AG09309 (cell line): Measurements from ENCODE around the gene EPHB2.

ENCODE experiments used
- DNase-seq: peaks from one replicate; pipeline ENCODE4 v3.0.0-alpha.2; 2010; ENCODE audit warnings: low read depth
- H3K4me3 ChIP-seq: 2 replicates; pipeline ENCODE4 v1.5.1; 2011; ENCODE audit warnings: mild to moderate bottlenecking, low read depth, low read length, moderate library complexity; ENCODE audit not compliant: control insufficient read depth
- TF ChIP-seq, protein P1 (sequence below): IDR thresholded peaks from 2 replicates; pipeline ENCODE4 v1.5.1; 2011; ENCODE audit warnings: mild to moderate bottlenecking, low read depth, low read length, inconsistent platforms; ENCODE audit not compliant: insufficient read depth, control insufficient read depth; ENCODE audit errors: missing control alignments

The EPHB2 gene

DNA sequence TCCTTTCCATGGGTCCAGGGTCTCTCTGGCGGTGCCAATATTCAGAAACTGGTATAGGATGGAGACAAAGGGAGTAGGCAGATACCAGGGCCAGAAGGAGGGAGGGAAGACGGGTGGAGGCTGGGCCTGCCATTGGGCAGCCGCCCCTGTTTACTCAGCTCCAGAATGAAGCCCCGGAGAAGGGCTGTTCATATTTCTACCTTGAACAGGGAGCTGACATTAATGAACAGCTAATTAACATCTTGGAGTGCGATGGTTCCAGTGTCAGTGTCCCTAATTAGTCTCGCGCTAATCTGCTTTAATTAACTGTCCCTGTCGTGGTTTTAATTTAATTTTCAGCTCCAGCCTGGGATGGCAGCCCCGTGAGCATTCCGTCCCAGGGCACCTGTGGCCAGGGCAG lies 113.8 kb downstream of the EPHB2 start:
- no peak overlapping the region for H3K4me3 ChIP-seq
- TF ChIP-seq, protein P1, sequence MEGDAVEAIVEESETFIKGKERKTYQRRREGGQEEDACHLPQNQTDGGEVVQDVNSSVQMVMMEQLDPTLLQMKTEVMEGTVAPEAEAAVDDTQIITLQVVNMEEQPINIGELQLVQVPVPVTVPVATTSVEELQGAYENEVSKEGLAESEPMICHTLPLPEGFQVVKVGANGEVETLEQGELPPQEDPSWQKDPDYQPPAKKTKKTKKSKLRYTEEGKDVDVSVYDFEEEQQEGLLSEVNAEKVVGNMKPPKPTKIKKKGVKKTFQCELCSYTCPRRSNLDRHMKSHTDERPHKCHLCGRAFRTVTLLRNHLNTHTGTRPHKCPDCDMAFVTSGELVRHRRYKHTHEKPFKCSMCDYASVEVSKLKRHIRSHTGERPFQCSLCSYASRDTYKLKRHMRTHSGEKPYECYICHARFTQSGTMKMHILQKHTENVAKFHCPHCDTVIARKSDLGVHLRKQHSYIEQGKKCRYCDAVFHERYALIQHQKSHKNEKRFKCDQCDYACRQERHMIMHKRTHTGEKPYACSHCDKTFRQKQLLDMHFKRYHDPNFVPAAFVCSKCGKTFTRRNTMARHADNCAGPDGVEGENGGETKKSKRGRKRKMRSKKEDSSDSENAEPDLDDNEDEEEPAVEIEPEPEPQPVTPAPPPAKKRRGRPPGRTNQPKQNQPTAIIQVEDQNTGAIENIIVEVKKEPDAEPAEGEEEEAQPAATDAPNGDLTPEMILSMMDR, result no peak
- no peak for DNase-seq

DNA sequence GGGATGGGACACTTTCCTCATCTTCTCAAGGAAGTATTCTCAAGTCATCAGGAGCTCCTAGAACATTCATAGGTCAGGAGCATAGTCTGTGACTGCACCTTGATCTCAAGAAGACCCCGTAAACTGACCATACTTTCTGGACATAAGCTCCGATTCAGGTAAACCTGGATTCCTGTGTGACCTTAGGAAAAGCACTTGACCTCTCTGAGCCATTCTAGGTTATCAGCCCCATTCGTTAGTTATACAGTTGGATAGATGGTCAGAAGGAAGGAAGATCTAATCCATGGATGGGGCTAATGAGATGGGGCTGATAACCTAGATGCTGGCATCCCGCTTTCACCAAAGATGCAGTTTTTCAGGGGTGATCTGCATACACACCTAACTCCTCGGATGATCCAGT lies 114.3 kb downstream of the EPHB2 start:
- TF ChIP-seq, protein P1, result no peak
- DNase-seq, result no peak

DNA sequence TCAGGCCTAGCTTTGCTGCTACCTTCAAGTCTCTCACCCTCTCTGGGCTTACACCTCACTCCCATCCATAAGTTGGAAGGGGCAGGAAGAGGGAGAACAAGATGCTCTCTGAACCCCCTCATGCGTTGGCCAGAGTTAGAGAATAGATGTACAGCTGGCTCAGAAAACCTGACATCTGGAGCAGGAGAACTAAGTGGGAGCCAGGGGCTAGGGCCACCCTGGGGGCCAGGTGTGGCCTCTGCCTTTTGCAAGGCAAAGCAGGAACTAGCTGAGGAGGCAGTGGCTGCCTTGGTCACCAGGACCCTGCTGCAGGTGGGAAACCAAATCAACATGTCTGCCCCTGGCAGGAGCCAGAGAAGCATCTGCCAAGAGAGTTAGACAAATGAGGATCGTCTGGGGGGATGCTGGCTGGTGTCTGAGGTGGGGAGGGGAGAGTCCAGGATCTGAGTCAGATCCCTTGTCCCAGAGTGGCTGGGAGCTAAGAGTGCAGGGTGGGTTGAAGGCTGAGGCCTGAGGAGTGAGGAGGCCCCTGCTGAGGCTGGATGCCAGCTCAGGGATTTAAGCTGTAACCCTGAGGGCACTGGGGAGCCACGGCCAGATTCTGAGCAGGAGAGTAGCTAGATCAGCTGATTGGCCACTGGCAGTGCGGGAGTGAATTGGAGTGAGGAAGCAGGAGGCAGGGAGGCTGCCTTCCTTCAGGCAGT lies 115.0 kb downstream of the EPHB2 start:
- DNase-seq, result no peak
- TF ChIP-seq, protein P1, result no peak
- no peak overlapping the region for H3K4me3 ChIP-seq

More for the DNA sequence above, 114.3 kb downstream of the EPHB2 start:
- H3K4me3 ChIP-seq, result no peak overlapping the region

DNA sequence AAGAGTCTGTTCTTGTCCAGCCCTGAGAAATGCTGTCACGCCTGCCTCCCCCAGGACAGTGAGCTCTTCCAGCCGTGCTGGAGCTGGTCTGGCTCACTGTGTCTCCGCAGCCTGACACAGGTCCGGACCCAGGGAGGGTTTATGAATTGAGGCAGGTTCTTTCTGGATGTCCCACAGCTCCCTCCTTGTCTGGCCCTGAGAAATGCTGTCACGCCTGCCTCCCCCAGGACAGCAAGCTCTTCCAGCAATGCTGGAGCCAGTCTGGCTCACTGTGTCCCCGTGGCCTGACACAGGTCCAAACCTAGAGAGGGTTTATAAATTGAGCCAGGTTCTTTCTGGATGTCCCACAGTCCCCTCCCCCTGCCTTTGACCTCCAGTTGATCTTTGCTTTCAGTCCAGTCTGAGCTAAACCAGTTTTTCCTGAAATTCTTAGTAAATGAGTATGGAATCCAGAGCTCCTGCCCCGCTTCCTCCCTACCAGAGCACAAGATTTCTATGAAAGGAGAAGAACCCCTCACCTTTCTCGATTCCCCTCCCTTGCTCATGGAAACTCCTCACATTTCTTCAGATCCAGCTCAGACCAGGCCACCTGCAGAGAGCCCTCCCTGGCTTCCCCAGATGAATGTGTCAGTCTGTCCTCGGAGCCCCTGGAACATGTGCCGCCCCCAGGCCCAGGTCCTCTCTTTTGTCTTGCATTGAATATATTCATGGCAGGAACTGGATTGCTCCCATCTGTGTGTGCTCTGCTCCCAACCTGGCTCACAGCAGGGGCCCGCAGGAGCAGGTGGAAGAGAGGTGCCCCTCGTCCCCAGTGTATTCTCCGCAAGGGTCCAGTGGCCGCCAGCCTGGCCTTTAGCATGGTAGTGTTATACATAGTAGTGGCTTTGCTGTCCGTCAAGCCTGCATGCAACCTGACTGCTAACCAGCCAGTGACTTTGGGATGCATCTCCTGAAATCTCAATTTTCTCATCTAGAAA lies 116.3 kb downstream of the EPHB2 start:
- TF ChIP-seq, protein P1, result no peak
- no peak for DNase-seq
- no peak overlapping the region for H3K4me3 ChIP-seq

DNA sequence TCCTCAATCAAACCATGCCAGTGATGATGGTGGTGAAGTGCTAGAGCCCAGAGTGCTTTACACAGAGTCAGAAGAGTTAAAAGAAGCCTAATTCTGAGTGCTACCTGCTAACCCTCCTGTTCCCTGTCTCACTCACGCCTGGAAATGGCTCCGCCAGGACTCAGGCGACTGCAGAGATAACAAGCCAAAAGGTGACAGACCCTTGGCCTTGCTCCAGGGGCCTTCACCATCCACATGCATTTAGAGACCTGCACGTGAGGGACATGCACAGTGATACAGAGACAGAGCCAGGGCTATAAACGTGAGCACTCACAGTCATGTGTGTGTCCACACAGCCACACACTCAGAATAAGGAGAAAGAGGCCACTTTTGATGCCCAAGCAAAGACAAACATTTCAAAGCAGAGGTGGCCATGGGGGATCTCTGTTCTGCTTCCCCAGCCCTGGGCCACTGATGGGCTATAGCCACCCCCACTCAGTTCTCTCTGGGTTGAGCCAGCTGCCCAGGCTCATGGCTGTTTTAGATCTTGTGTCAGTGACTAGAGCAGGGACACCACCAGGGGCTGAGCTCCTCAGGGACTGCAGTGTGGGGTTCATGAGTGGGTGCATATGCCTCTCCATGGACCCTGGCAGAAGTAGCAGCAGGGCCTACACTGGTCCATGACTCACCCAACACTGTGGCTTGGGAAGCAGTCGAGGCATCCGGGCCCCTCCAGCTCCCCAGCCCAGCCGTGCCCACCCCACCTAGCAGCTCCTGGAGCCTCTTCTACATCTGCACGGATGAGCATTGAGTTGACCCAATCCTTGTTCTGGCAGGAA lies 117.2 kb downstream of the EPHB2 start:
- H3K4me3 ChIP-seq, result no peak overlapping the region
- DNase-seq, result no peak
- TF ChIP-seq, protein P1, result no peak
